HEK293 (cell line): ENCODE results near the gene TXNDC11.

Experiments
- MEIS1 ChIP-seq: sonication (generic); formaldehyde crosslinking; IDR thresholded peaks from 2 replicates; pipeline ENCODE4 v1.8.1; 2022; ENCODE audit warnings: missing genetic modification reagents, mild to moderate bottlenecking, borderline replicate concordance
- ZNF140 ChIP-seq: fragments of 450-650 bp; formaldehyde crosslinking; IDR thresholded peaks from 2 replicates; pipeline ENCODE4 v1.5.1; 2016; ENCODE audit warnings: missing biosample characterization, missing genetic modification characterization
- ZNF626 ChIP-seq: fragments of 450-650 bp; sonication (Bioruptor Pico); formaldehyde crosslinking; IDR thresholded peaks from 2 replicates; pipeline ENCODE4 v1.5.1; 2018; ENCODE audit warnings: missing biosample characterization, missing genetic modification characterization, inconsistent platforms
- TF ChIP-seq, protein P1 (sequence below): fragments of 450-650 bp; formaldehyde crosslinking; IDR thresholded peaks from 2 replicates; pipeline ENCODE4 v1.5.1; 2016; ENCODE audit warnings: missing biosample characterization, missing genetic modification characterization
- TF ChIP-seq, protein P2 (sequence below): fragments of 450-650 bp; formaldehyde crosslinking; IDR thresholded peaks from 2 replicates; pipeline ENCODE4 v1.5.1; 2016; ENCODE audit warnings: missing biosample characterization, missing genetic modification characterization
- TF ChIP-seq, protein P3 (sequence below): fragments of 450-650 bp; formaldehyde crosslinking; IDR thresholded peaks from 2 replicates; pipeline ENCODE4 v1.5.1; 2017; ENCODE audit warnings: missing biosample characterization, missing genetic modification characterization
- TF ChIP-seq, protein P4 (sequence below): fragments of 450-650 bp; formaldehyde crosslinking; IDR thresholded peaks from 2 replicates; pipeline ENCODE4 v1.5.1; 2016; ENCODE audit warnings: missing biosample characterization, missing genetic modification characterization
- TF ChIP-seq, protein P5 (sequence below): fragments of 450-650 bp; formaldehyde crosslinking; IDR thresholded peaks from 2 replicates; pipeline ENCODE4 v1.5.1; 2016; ENCODE audit warnings: missing biosample characterization, missing genetic modification characterization

DNA sequence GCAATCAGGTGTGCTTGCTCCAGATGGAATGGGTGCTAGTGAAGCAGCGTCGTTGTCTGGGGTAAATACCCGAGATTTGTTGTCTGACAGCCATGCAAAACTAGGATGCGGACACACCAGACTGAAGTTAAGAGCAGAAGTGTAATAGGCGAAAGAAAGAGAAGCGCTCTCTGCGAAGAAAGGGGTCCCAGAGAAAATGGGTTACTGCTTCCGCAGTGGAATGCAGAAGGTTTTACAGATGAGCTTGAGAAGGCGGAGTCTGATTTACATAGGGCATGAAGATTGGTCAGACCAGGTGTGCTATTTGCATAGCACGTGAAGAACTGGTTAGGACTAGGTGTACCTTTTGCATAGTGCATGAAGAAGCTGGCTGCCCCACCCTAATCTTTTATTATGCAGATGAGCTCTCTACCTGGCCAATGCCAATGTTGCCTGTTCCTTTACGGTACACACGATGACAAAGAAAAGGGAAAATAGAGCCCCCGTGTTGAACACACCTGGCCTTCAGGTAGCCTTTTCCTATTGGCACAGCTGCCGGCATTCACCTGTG is 106.4 kb downstream of the TXNDC11 start:
- TF ChIP-seq MEIS1 (CRISPR knock-in tag) (no peak), ZNF140 (tag by site-specific recombination) (no peak), ZNF626 (tag by site-specific recombination) (no peak)
- TF ChIP-seq, protein P1, sequence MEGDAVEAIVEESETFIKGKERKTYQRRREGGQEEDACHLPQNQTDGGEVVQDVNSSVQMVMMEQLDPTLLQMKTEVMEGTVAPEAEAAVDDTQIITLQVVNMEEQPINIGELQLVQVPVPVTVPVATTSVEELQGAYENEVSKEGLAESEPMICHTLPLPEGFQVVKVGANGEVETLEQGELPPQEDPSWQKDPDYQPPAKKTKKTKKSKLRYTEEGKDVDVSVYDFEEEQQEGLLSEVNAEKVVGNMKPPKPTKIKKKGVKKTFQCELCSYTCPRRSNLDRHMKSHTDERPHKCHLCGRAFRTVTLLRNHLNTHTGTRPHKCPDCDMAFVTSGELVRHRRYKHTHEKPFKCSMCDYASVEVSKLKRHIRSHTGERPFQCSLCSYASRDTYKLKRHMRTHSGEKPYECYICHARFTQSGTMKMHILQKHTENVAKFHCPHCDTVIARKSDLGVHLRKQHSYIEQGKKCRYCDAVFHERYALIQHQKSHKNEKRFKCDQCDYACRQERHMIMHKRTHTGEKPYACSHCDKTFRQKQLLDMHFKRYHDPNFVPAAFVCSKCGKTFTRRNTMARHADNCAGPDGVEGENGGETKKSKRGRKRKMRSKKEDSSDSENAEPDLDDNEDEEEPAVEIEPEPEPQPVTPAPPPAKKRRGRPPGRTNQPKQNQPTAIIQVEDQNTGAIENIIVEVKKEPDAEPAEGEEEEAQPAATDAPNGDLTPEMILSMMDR (tag by site-specific recombination), result no peak
- TF ChIP-seq, protein P2, sequence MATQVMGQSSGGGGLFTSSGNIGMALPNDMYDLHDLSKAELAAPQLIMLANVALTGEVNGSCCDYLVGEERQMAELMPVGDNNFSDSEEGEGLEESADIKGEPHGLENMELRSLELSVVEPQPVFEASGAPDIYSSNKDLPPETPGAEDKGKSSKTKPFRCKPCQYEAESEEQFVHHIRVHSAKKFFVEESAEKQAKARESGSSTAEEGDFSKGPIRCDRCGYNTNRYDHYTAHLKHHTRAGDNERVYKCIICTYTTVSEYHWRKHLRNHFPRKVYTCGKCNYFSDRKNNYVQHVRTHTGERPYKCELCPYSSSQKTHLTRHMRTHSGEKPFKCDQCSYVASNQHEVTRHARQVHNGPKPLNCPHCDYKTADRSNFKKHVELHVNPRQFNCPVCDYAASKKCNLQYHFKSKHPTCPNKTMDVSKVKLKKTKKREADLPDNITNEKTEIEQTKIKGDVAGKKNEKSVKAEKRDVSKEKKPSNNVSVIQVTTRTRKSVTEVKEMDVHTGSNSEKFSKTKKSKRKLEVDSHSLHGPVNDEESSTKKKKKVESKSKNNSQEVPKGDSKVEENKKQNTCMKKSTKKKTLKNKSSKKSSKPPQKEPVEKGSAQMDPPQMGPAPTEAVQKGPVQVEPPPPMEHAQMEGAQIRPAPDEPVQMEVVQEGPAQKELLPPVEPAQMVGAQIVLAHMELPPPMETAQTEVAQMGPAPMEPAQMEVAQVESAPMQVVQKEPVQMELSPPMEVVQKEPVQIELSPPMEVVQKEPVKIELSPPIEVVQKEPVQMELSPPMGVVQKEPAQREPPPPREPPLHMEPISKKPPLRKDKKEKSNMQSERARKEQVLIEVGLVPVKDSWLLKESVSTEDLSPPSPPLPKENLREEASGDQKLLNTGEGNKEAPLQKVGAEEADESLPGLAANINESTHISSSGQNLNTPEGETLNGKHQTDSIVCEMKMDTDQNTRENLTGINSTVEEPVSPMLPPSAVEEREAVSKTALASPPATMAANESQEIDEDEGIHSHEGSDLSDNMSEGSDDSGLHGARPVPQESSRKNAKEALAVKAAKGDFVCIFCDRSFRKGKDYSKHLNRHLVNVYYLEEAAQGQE (tag by site-specific recombination), result no peak
- TF ChIP-seq, protein P3, sequence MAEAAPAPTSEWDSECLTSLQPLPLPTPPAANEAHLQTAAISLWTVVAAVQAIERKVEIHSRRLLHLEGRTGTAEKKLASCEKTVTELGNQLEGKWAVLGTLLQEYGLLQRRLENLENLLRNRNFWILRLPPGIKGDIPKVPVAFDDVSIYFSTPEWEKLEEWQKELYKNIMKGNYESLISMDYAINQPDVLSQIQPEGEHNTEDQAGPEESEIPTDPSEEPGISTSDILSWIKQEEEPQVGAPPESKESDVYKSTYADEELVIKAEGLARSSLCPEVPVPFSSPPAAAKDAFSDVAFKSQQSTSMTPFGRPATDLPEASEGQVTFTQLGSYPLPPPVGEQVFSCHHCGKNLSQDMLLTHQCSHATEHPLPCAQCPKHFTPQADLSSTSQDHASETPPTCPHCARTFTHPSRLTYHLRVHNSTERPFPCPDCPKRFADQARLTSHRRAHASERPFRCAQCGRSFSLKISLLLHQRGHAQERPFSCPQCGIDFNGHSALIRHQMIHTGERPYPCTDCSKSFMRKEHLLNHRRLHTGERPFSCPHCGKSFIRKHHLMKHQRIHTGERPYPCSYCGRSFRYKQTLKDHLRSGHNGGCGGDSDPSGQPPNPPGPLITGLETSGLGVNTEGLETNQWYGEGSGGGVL (tag by site-specific recombination), result no peak
- TF ChIP-seq, protein P4, sequence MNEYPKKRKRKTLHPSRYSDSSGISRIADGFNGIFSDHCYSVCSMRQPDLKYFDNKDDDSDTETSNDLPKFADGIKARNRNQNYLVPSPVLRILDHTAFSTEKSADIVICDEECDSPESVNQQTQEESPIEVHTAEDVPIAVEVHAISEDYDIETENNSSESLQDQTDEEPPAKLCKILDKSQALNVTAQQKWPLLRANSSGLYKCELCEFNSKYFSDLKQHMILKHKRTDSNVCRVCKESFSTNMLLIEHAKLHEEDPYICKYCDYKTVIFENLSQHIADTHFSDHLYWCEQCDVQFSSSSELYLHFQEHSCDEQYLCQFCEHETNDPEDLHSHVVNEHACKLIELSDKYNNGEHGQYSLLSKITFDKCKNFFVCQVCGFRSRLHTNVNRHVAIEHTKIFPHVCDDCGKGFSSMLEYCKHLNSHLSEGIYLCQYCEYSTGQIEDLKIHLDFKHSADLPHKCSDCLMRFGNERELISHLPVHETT, result no peak
- TF ChIP-seq, protein P5, sequence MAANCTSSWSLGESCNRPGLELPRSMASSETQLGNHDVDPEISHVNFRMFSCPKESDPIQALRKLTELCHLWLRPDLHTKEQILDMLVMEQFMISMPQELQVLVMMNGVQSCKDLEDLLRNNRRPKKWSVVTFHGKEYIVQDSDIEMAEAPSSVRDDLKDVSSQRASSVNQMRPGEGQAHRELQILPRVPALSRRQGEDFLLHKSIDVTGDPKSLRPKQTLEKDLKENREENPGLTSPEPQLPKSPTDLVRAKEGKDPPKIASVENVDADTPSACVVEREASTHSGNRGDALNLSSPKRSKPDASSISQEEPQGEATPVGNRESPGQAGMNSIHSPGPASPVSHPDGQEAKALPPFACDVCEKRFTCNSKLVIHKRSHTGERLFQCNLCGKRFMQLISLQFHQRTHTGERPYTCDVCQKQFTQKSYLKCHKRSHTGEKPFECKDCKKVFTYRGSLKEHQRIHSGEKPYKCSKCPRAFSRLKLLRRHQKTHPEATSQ (tag by site-specific recombination), result no peak
